Aorta (tissue), 5 donors: ENCODE data around the gene ACSM2B. TPM values are rescaled to one million over a fixed set of nuclear protein-coding genes. Genes with fewer than 3 reads are reported as not detected.
"Not testable (repeated sequence)": the region's sequence is repeated elsewhere in the genome, so short reads cannot be mapped to it uniquely, and the experiment has no call there.

ENCODE experiments used
- ATAC-seq: fragments of 200-7000 bp; cut with Tn5 transposase; one replicate; pipeline ENCODE4 v1.9.1; 2022; ENCODE audit warnings: moderate library complexity; ENCODE audit not compliant: low FRiP score
- DNase-seq, 2 donors: peaks; one replicate each; pipeline ENCODE4 v3.0.0-alpha.2; 2020
- H3K27ac ChIP-seq, 2 donors: one replicate each; pipeline ENCODE4 v1.5.1; 2013; ENCODE audit warnings: low read length in 2 of 2, mild to moderate bottlenecking in 2 of 2, moderate library complexity in 2 of 2, control low read depth in 1 of 2, inconsistent platforms in 1 of 2, low read depth in 1 of 2
- H3K27me3 ChIP-seq, 2 donors: one replicate each; pipeline ENCODE4 v1.6.1; 2013; ENCODE audit warnings: control low read depth in 1 of 2, low read length in 1 of 2, mild to moderate bottlenecking in 1 of 2, moderate library complexity in 1 of 2; ENCODE audit not compliant: insufficient read depth in 2 of 2, control insufficient read depth in 1 of 2
- H3K36me3 ChIP-seq, 2 donors: one replicate each; pipeline ENCODE4 v1.6.1; 2013; ENCODE audit warnings: control low read depth in 1 of 2, low read length in 1 of 2, mild to moderate bottlenecking in 1 of 2; ENCODE audit not compliant: insufficient read depth in 2 of 2, control insufficient read depth in 1 of 2
- H3K4me1 ChIP-seq, 2 donors: one replicate each; pipeline ENCODE4 v1.6.1; 2013; ENCODE audit warnings: low read length in 2 of 2, control low read depth in 1 of 2, mild to moderate bottlenecking in 1 of 2, moderate library complexity in 1 of 2; ENCODE audit not compliant: insufficient read depth in 2 of 2, control insufficient read depth in 1 of 2
- H3K4me3 ChIP-seq, 2 donors: one replicate each; pipeline ENCODE4 v1.5.1; 2013; ENCODE audit warnings: low read length in 2 of 2, control low read depth in 1 of 2, mild to moderate bottlenecking in 1 of 2
- H3K9me3 ChIP-seq: one replicate; pipeline ENCODE4 v1.6.1; 2013; ENCODE audit warnings: mild to moderate bottlenecking, low read length; ENCODE audit not compliant: control insufficient read depth
- WGBS, 2 donors: extraction: QIAGEN DNeasy Blood & Tissue Kit; methylation state at CpG; one replicate each; pipeline ENCODE4 v1.1.7; 2013; 5-methylcytosine and 5-hydroxymethylcytosine counted together
- intact Hi-C, 2 donors: fragments of 100-400 bp; cut with DNase I; formaldehyde crosslinking; loops; one replicate each; pipeline versions ENCODE4 v1.14.2 to v1.15.0; 2022
- polyA plus RNA-seq, 2 donors: library from polyadenylated mRNA; stranded (reverse); fragments of 200-250 nt; gene quantifications; one replicate each; pipeline ENCODE4 v1.2.3, GENCODE V29; 2013
- total RNA-seq, 2 donors: library from RNA; stranded (reverse); fragmentation: NEBNext Ultra II Directional; extraction: Animal tissue kit (Norgen Biotek cat#: 25700); gene quantifications; one replicate each; pipeline ENCODE4 v1.2.1, GENCODE V29; 2021
- donor health status: healthy with polysubstance abuse.
- donor health status: Bipolar disorder and iron deficiency.
- donor health status: DM: no; HTN: no; CAD: no.
- donor health status: DM: no; HTN: no; CAD: no.
- donor health status: DM: yes; HTN: yes; CAD: no.

Gene ACSM2B
- total and polyA plus RNA-seq, 4 donors = not detected

DNA sequence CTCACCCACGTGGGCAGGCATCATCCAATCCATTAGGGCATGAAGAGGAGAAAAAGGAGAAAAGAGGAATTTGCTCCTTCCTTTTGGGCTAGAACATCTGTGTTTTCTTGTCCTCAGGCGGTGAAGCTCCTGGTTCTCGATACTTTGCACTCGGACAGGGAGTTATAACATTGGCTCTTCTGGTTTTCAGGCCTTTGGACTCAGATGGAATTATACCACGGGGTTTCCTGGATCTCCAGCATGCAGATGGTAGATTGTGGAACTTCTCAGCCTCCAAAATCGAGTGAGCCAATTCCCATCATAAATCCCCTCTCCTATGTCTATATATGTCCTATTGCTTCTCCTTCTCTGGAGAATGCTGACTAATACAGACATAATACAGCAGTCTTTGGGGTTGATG is 9.9 kb upstream of the ACSM2B start:
- H3K27me3 ChIP-seq, H3K27ac ChIP-seq, H3K4me1 ChIP-seq, DNase-seq, H3K4me3 ChIP-seq, ATAC-seq, H3K36me3 ChIP-seq, H3K9me3 ChIP-seq: not testable (repeated sequence)
- intact Hi-C loops = loop anchor here in 1 of 2 donors (10.0 kb wide), 1 partner anchor 151 kb away; no protein-coding TSS in a partner anchor
- 75 to 81% methylated on average over 5 to 6 of the region's 6 CpGs for WGBS, 2 donors

DNA sequence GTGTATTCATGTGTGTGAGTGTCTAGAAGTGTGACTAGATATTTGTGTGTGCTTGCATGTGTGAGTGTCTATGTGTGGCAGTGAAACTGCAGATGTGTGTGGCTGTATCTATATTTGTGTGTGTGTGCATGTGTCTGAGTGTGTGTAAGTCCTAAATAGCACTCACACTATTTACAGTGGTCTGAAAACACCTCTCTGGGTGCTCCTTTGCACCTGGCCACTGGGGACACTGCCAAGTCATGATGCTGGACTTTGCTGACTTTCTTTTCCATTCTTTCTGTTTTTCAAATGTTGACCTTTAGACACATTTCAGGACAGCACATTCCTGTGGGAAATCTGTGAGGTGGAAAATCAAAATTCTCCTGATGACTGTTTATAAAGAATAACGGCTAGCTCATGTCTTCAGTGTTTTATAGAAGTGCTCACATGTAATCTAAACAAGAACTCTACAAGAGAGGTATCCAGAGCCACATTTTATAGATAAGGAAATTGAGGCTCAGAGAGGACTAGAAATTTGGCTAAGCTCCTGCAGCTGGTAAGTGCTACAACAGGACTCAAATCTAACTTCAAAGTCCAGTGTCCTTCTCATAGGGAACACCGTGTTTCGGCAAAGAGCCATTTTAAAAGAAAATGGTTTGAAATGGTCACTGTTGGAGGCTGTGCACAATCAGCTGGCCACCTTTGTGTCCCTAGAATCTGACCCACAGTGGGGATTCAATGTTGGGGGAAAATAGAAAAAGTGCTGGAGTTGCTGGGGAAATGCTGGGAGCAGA is 4.5 kb upstream of the ACSM2B start:
- intact Hi-C loops = loop anchor here in 1 of 2 donors (10.0 kb wide), 1 partner anchor 146 kb away; no protein-coding TSS in a partner anchor
- WGBS, 2 donors = no CpG with 5 or more reads among the region's 3 CpGs
- H3K27ac ChIP-seq, DNase-seq, H3K4me3 ChIP-seq, H3K9me3 ChIP-seq, ATAC-seq, H3K27me3 ChIP-seq, H3K36me3 ChIP-seq, H3K4me1 ChIP-seq: not testable (repeated sequence)

DNA sequence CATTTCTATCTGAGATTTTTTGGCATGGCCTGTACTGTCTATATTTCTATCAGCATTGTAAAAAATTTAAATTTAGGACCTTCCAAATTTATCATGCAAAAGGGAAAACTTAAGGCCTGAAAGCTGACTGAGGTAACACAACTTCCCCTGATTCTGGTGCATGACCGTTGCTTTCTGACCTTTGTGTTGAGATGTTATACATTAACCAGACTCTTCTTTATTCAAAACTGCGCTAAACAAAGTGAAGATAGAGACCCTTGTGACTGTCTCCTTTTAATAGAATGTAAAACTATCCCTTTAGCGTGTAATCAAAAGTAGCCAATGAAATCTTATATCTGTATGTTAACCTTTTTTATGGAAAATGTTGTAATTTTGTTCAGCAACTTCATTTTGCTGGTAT is 1.9 kb upstream of the ACSM2B start:
- H3K27ac ChIP-seq, intact Hi-C loops, DNase-seq, H3K9me3 ChIP-seq, H3K27me3 ChIP-seq, H3K4me1 ChIP-seq, ATAC-seq, H3K36me3 ChIP-seq, H3K4me3 ChIP-seq: not testable (repeated sequence)
- 85 to 88% methylated on average over 1 to 2 of the region's 3 CpGs for WGBS, 2 donors

DNA sequence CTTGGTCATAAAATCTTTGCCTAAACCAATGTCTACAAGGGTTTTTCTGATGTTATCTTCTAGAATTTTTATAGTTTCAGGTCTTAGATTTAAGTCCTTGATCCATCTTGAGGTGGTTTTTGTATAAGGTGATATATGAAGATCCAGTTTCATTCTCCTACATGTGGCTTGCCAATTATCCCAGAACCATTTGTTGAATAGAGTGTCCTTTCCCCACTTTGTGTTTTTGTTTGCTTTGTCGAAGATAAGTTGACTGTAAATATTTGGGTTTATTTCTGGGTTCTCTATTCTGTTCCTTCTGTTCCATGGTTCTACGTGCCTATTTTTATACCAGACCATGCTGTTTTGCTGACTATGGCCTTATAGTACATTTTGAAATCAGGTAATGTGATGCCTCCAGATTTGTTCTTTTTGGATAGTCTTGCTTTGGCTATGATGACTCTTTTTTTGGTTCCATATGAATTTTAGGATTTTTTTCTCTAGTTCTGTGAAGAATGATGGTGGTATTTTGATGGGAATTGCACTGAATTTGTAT is 7.0 kb downstream of the ACSM2B start:
- ATAC-seq, intact Hi-C loops, H3K36me3 ChIP-seq, H3K27ac ChIP-seq, H3K27me3 ChIP-seq, H3K4me1 ChIP-seq, H3K9me3 ChIP-seq, DNase-seq, H3K4me3 ChIP-seq: not testable (repeated sequence)
- WGBS, 2 donors = 78 to 84% methylated on average over 2 of the region's 2 CpGs

DNA sequence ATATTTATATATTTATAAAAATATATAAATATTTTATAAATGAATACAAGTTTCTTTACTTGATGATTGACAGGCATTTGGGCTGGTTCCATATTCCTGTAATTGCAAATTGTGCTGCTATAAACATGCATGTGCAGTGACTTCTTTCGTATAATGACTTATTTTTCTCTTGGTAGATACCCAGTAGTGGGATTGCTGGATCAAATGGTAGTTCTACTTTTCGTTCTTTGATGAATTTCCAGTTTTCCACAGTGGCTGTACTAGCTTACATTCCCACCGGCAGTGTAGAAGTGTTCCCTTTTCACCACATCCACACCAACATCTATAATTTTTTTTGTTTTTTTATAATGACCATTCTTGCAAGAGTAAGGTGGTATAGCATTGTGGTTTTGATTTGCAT is 7.8 kb downstream of the ACSM2B start:
- H3K27ac ChIP-seq = no peak overlapping the region
- 72 to 74% methylated on average over 3 of the region's 3 CpGs for WGBS, 2 donors
- H3K36me3 ChIP-seq = no peaks in the 10 kb centered on the region
- no peaks in the 10 kb centered on the region for H3K4me1 ChIP-seq
- ATAC-seq (no peak), DNase-seq (no peak)
- intact Hi-C loops = no loop called here
- H3K27me3 ChIP-seq = no peaks in the 10 kb centered on the region
- H3K9me3 ChIP-seq = no peaks in the 10 kb centered on the region
- no peak overlapping the region for H3K4me3 ChIP-seq

DNA sequence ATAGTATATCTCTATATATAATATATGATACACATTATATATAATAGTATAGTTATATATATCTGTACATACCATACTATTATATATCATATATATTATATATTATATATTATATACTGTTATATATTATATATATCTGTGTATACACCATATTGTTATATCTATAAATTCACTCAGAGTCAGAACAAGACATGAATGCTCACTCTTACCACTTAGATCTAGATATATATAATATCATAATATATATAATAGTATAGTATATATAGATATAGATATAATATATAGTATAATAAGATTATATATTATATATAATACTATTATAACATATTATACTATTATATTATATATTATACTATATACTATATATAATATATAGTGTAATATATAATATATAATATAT is 9.3 kb downstream of the ACSM2B start:
- H3K36me3 ChIP-seq = no peaks in the 10 kb centered on the region
- H3K27ac ChIP-seq = no peak overlapping the region
- intact Hi-C loops = no loop called here
- no peaks in the 10 kb centered on the region for H3K4me1 ChIP-seq
- ATAC-seq = no peak
- H3K27me3 ChIP-seq = no peaks in the 10 kb centered on the region
- no peak overlapping the region for H3K4me3 ChIP-seq
- no peak for DNase-seq
- no peaks in the 10 kb centered on the region for H3K9me3 ChIP-seq

DNA sequence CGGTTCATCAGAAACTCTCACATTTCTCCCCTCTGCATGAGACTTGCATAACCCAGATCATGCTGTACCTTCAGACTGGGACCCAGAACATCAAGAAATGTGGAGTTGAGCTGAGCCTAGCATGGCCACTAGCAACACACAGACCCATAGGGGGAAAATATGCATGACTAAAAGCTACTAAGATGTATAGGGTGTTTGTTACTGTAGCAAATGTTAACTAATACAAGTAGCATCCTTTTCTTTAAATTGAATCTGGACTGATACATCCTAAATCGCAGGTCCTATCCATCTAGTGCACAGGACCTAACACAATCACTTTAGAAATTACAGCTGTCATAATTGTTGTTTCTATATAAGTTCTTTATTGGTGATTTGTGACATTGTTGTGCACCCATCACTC is 10.8 kb downstream of the ACSM2B start:
- H3K4me1 ChIP-seq, H3K9me3 ChIP-seq, ATAC-seq, H3K27ac ChIP-seq, intact Hi-C loops, H3K27me3 ChIP-seq, DNase-seq, H3K4me3 ChIP-seq, H3K36me3 ChIP-seq: not testable (repeated sequence)
- WGBS, 2 donors = 88 to 89% methylated on average over 2 of the region's 2 CpGs

DNA sequence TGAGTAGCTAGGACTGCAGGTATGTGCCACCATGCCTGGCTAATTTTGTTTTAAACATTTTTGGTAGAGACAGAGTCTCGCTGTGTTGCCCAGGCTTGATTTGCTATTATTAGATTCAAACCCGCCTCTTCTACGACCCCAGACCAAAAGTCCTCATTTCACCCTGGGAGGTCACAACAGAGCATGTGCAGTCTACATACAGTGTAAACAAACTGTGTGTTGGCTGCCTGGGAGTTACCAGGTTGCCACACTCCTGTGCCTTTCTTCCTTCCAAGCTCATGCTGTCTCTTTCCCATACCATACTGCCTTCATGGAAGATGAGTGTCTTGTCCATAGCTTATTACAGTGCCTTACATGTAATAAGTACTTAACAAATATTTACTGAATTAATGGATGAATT is 11.9 kb downstream of the ACSM2B start:
- H3K27me3 ChIP-seq, H3K36me3 ChIP-seq, DNase-seq, ATAC-seq, intact Hi-C loops, H3K4me1 ChIP-seq, H3K4me3 ChIP-seq, H3K9me3 ChIP-seq, H3K27ac ChIP-seq: not testable (repeated sequence)
- WGBS, 2 donors = 73% methylated on average over 2 of the region's 3 CpGs; no CpG with 5 or more reads in 1 of the 2 donors

DNA sequence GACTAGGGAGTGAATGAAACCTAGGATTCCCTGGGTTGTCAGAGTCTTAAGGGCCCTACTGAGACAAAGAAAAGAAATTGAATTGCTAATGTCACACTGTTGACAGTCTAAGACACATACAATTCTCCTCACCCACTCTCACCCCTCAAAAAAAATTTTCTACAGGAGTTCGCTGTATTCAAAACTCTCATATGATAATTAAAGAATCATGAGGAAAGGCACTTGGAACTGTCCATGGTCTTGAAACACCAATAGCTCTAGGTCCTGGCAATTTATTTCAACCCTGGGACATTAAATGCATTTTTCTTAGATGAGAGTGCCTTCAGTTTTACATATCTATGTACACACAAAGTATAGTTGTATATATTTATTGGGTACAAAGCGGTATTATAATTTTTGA is 20.5 kb downstream of the ACSM2B start:
- WGBS, 2 donors = 34 to 41% methylated on average over 2 of the region's 2 CpGs
- DNase-seq = not testable (repeated sequence)

More for the DNA sequence above, 20.5 kb downstream of the ACSM2B start:
- H3K9me3 ChIP-seq, H3K36me3 ChIP-seq, H3K4me1 ChIP-seq, intact Hi-C loops, ATAC-seq, H3K27me3 ChIP-seq, H3K27ac ChIP-seq, H3K4me3 ChIP-seq: not testable (repeated sequence)
